K562 (cell line): Measurements from ENCODE around the gene CNN3. TPM values are rescaled to one million over a fixed set of nuclear protein-coding genes. Genes with fewer than 3 reads are reported as not detected.

Experiments
- ATAC-seq: fragments of 200-7000 bp; cut with Tn5 transposase; 3 replicates; pipeline ENCODE4 v1.9.1; 2020; ENCODE audit warnings: moderate library complexity
- BruUV-seq: library from RNA; stranded (reverse); fragments of 400-500 nt; replicated peaks from 2 replicates; lab custom pipeline; 2021; lab: Mats Ljungman, UMichigan
- CTCF ChIA-PET: fragments of 300-600 bp; formaldehyde crosslinking; extraction: SDS; loops from one replicate; lab custom pipeline; 2021; ENCODE audit warnings: low intra/inter-chr PET ratio; lab: Yijun Ruan, JAX
- POLR2A ChIA-PET: fragments of 300-600, 350-650 bp; sonication (Branson Sonifier 250); formaldehyde crosslinking; extraction: SDS; loops from one replicate; lab custom pipeline; 2021; ENCODE audit warnings: antibody characterized with exemption, inconsistent platforms; lab: Yijun Ruan, JAX
- DNase-seq, 4 experiments: peaks; one replicate each; pipeline versions ENCODE4 v3.0.0 to v3.0.0-alpha.2; 2011 to 2018; ENCODE audit warnings: low spot score in 3 of 4, mixed read lengths in 3 of 4; ENCODE audit errors: extremely low read depth in 1 of 4
- FAIRE-seq: peaks from 2 replicates; lab custom pipeline; 2011; peaks lifted over from hg19 to GRCh38; lab: Jason Lieb, UNC
- H2AFZ ChIP-seq: 2 replicates; pipeline ENCODE4 v1.6.0; 2011; ENCODE audit warnings: low read depth, low read length, control low read depth, inconsistent platforms
- H3K27ac ChIP-seq: fragments of 200-600 bp; 3 replicates; pipeline ENCODE4 v1.8.0; 2011; ENCODE audit warnings: low read depth, mild to moderate bottlenecking, control low read depth, inconsistent platforms, low read length, moderate library complexity, mixed read lengths; ENCODE audit errors: extremely low read depth
- H3K27me3 ChIP-seq, 2 experiments: fragments of 300-600 bp in 1 of 2; 2 replicates in 1 of 2; 3 replicates in 1 of 2; pipeline versions ENCODE4 v1.6.0 to v1.8.0; 2011; ENCODE audit warnings: inconsistent platforms in 2 of 2, low read length in 2 of 2, mild to moderate bottlenecking in 1 of 2, mixed read lengths in 1 of 2, moderate library complexity in 1 of 2; ENCODE audit not compliant: control insufficient read depth in 2 of 2, insufficient read depth in 2 of 2
- H3K36me3 ChIP-seq: fragments of 300-600 bp; 3 replicates; pipeline ENCODE4 v1.8.0; 2011; ENCODE audit warnings: mild to moderate bottlenecking, low read length, inconsistent platforms; ENCODE audit not compliant: control insufficient read depth, insufficient read depth
- H3K4me1 ChIP-seq, 2 experiments: fragments of 200-600 bp in 1 of 2; replicated peaks in 1 of 2; 2 replicates in 1 of 2; 3 replicates in 1 of 2; pipeline versions ENCODE4 v1.5.1 to v1.8.0; 2011; ENCODE audit warnings: inconsistent platforms in 2 of 2, low read length in 2 of 2, mild to moderate bottlenecking in 1 of 2, mixed read lengths in 1 of 2, moderate library complexity in 1 of 2; ENCODE audit not compliant: control insufficient read depth in 2 of 2, insufficient read depth in 2 of 2
- H3K4me2 ChIP-seq: 2 replicates; pipeline ENCODE4 v1.6.1; 2011; ENCODE audit warnings: low read length, control low read depth, inconsistent platforms, mixed read lengths; ENCODE audit not compliant: insufficient read depth
- H3K4me3 ChIP-seq: fragments of 200-600 bp; sonication (generic), shearing (Covaris generic); 2 replicates; pipeline ENCODE4 v1.5.1; 2016; ENCODE audit warnings: control low read depth, inconsistent platforms
- H3K79me2 ChIP-seq: fragments of 200-600 bp; 3 replicates; pipeline ENCODE4 v1.8.0; 2011; ENCODE audit warnings: low read length, inconsistent platforms; ENCODE audit not compliant: control insufficient read depth, insufficient read depth
- H3K9ac ChIP-seq, 2 experiments: 2 replicates each; pipeline versions ENCODE4 v1.6.0 to v1.6.1; 2011; ENCODE audit warnings: low read depth in 2 of 2, low read length in 2 of 2, control low read depth in 1 of 2, inconsistent platforms in 1 of 2, mild to moderate bottlenecking in 1 of 2, mixed read lengths in 1 of 2; ENCODE audit not compliant: insufficient read depth in 1 of 2
- H3K9me1 ChIP-seq: one replicate; pipeline ENCODE4 v1.6.0; 2011; ENCODE audit warnings: inconsistent platforms, mild to moderate bottlenecking, low read length, moderate library complexity; ENCODE audit not compliant: control insufficient read depth, insufficient read depth
- H3K9me3 ChIP-seq: replicated peaks from 2 replicates; pipeline ENCODE4 v1.5.1; 2011; ENCODE audit warnings: low read depth, low read length, inconsistent platforms; ENCODE audit not compliant: control insufficient read depth, insufficient read depth
- H4K20me1 ChIP-seq: replicated peaks from 2 replicates; pipeline ENCODE4 v1.6.1; 2011; ENCODE audit warnings: low read length, inconsistent platforms, mixed read lengths; ENCODE audit not compliant: control insufficient read depth, insufficient read depth
- GTF2A2 ChIP-seq: IDR thresholded peaks from 2 replicates; pipeline ENCODE4 v1.6.1; 2016; ENCODE audit warnings: mild to moderate bottlenecking, missing genetic modification characterization, missing compliant biosample characterization
- HEY1 ChIP-seq: fragments of 250-450 bp; sonication (Bioruptor Pico); IDR thresholded peaks from 2 replicates; pipeline ENCODE4 v1.5.0; 2020; ENCODE audit warnings: mild to moderate bottlenecking, moderate library complexity, borderline replicate concordance
- HNRNPK ChIP-seq: fragments of 200-400 bp; formaldehyde crosslinking; IDR thresholded peaks from one replicate; pipeline ENCODE4 v1.6.1; 2018; ENCODE audit warnings: mild to moderate bottlenecking, low read depth, low read length; ENCODE audit not compliant: poor library complexity, severe bottlenecking
- PTTG1 ChIP-seq: fragments of 450-650 bp; IDR thresholded peaks from 2 replicates; pipeline ENCODE4 v1.6.1; 2016; ENCODE audit warnings: low read depth, mild to moderate bottlenecking, missing genetic modification characterization, missing compliant biosample characterization
- PYGO2 ChIP-seq: fragments of 450-650 bp; IDR thresholded peaks from 2 replicates; pipeline ENCODE4 v1.6.1; 2016; ENCODE audit warnings: mild to moderate bottlenecking, missing genetic modification characterization, moderate library complexity, missing compliant biosample characterization
- RFX1 ChIP-seq: fragments of 450-650 bp; IDR thresholded peaks from 2 replicates; pipeline ENCODE4 v1.6.1; 2016; ENCODE audit warnings: mild to moderate bottlenecking, moderate library complexity
- SMAD4 ChIP-seq: fragments of 250-450 bp; sonication (Bioruptor Pico); conservative IDR thresholded peaks from 2 replicates; pipeline ENCODE4 v1.8.0; 2021; ENCODE audit warnings: inconsistent platforms, mild to moderate bottlenecking, moderate library complexity
- TCF7L2 ChIP-seq: fragments of 150-350 bp; IDR thresholded peaks from 2 replicates; pipeline ENCODE4 v1.6.1; 2016; ENCODE audit warnings: low read depth, mild to moderate bottlenecking, low read length, moderate library complexity
- ZNF41 ChIP-seq: fragments of 250-450 bp; sonication (Bioruptor Pico); conservative IDR thresholded peaks from 2 replicates; pipeline ENCODE4 v1.4.0; 2020; ENCODE audit warnings: mild to moderate bottlenecking
- ZNF584 ChIP-seq: fragments of 200-800 bp; sonication (Bioruptor generic); IDR thresholded peaks from 2 replicates; pipeline ENCODE4 v1.6.1; 2016; ENCODE audit warnings: low read depth, mild to moderate bottlenecking, missing genetic modification characterization, missing compliant biosample characterization
- WGBS: fragments of 100-300 bp; shearing (Covaris generic); methylation state at CpG from one replicate; pipeline ENCODE4 v1.1.6; 2016; ENCODE audit warnings: low coverage, mixed read lengths; ENCODE audit not compliant: insufficient coverage; ENCODE audit errors: missing lambda C conversion rate; 5-methylcytosine and 5-hydroxymethylcytosine counted together
- in situ Hi-C: fragments of 300-500 bp; cut with MboI; formaldehyde crosslinking; loops from 4 replicates; pipeline ENCODE4 v1.15.0; 2018; ENCODE audit warnings: inconsistent platforms, mixed read lengths
- intact Hi-C: fragments of 100-400 bp; cut with micrococcal nuclease; formaldehyde crosslinking; loops from 2 replicates; pipeline ENCODE4 v1.14.2; 2022
- polyA plus RNA-seq, 8 experiments: library from polyadenylated mRNA; depleted of rRNA in 4 of 8; stranded (reverse) in 5 of 8; unstranded in 3 of 8; fragments of >200 nt; fragmentation: Nextera tagmentation in 2 of 8; fragmentation: Illumina TruSeq in 1 of 8; extraction: Ambion mirVana in 2 of 8; extraction: Trizol in 1 of 8; gene quantifications; 2 replicates each; pipeline versions ENCODE4 v1.2.1 to v1.2.3, GENCODE V29; 2011 to 2014; ENCODE audit warnings: inconsistent platforms in 1 of 8, missing spikeins in 1 of 8
- total RNA-seq, 7 experiments: library from RNA; depleted of rRNA in 6 of 7; stranded (reverse); fragments of >200 nt in 6 of 7; fragmentation: Illumina TruSeq in 2 of 7; extraction: Trizol in 2 of 7; gene quantifications; 2 replicates each; pipeline versions ENCODE4 v1.2.1 to v1.2.3, GENCODE V29; 2011 to 2021; ENCODE audit warnings: low replicate concordance in 1 of 7
- TF ChIP-seq, protein P1 (sequence below): fragments of 450-650 bp; IDR thresholded peaks from 2 replicates; pipeline ENCODE4 v1.6.1; 2017; ENCODE audit warnings: antibody characterized with exemption, mild to moderate bottlenecking
- TF ChIP-seq, protein P2 (sequence below): fragments of 150-350 bp; IDR thresholded peaks from 2 replicates; pipeline ENCODE4 v1.6.1; 2014; ENCODE audit warnings: low read depth, mild to moderate bottlenecking, low read length, borderline replicate concordance

Gene CNN3
- total and polyA plus RNA-seq, 9 of the 15 experiments (the other 6 are each of a cell fraction or from before 2014, with no cell fraction given), result 0.06 to 0.62 (median 0.18) TPM; not detected in 4

DNA sequence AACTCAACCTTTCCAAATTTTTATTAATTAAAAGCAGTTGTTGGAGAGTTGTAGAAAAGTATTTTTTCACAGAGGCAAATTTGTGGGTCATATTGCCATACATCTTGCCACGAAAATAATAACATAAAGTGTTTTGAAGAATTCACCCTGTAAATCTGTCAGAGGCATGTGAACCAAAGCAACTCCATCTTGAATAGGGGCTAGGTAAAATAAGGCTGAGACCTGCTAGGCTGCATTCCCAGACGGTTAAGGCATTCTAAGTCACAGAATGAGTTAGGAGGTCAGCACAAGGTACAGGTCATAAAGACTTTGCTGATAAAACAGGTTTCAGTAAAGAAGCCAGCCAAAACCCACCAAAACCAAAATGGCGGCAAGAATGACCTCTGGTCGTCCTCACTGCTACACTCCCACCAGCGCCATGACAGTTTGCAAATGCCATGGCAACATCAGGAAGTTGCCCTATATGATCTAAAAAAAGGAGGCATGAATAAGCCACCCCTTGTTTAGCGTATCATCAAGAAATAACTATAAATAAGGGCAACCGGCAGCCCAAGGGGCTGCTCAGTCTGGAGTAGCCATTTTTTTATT is 4.4 kb upstream of the CNN3 start:
- H3K27ac ChIP-seq, result no peak overlapping the region
- no TSS peak for BruUV-seq
- peaks cover 0 to 12% of the 10 kb centered on the region in 2 experiments; a peak in 1 of 5 replicates for H3K4me1 ChIP-seq
- H3K9ac ChIP-seq, result no peak overlapping the region
- H3K36me3 ChIP-seq, result no peaks in the 10 kb centered on the region
- H3K4me2 ChIP-seq, result no peak overlapping the region
- H2AFZ ChIP-seq, result peak overlapping the region; percentile 54; the same call in 1 of the 2 replicates
- H4K20me1 ChIP-seq, result no peaks in the 10 kb centered on the region
- no peak for ATAC-seq
- CTCF ChIA-PET, result no interaction called here
- in situ Hi-C loops (no loop called here), intact Hi-C loops (no loop called here)
- POLR2A ChIA-PET, result no interaction called here
- no peaks in the 10 kb centered on the region for H3K9me1 ChIP-seq
- H3K79me2 ChIP-seq, result no peaks in the 10 kb centered on the region
- no peak for DNase-seq
- H3K4me3 ChIP-seq, result no peak overlapping the region
- no peak for FAIRE-seq
- H3K9me3 ChIP-seq, result no peaks in the 10 kb centered on the region
- H3K27me3 ChIP-seq, result peaks cover 3 to 14% of the 10 kb centered on the region in 2 experiments; a peak in 3 of 5 replicates
- WGBS, result 21% methylated on average over 7 of the region's 7 CpGs
- no peak for TF ChIP-seq HNRNPK
- TF ChIP-seq GTF2A2, result peak; percentile 85
- TF ChIP-seq ZNF584 (CRISPR knock-in tag), result peak; percentile 63; the same call in 1 of the 2 replicates
- peak; percentile 37 for TF ChIP-seq SMAD4 (CRISPR knock-in tag)
- TF ChIP-seq PYGO2 (tag), result 0 out of 2 replicates have a peak, but pooled peaks have one; percentile 36
- 0 out of 2 replicates have a peak, but pooled peaks have one; percentile 28 for TF ChIP-seq PTTG1 (tag)
- peak; percentile 63; the same call in 1 of the 2 replicates for TF ChIP-seq ZNF41 (CRISPR knock-in tag)
- no peak for TF ChIP-seq TCF7L2
- TF ChIP-seq, protein P1, sequence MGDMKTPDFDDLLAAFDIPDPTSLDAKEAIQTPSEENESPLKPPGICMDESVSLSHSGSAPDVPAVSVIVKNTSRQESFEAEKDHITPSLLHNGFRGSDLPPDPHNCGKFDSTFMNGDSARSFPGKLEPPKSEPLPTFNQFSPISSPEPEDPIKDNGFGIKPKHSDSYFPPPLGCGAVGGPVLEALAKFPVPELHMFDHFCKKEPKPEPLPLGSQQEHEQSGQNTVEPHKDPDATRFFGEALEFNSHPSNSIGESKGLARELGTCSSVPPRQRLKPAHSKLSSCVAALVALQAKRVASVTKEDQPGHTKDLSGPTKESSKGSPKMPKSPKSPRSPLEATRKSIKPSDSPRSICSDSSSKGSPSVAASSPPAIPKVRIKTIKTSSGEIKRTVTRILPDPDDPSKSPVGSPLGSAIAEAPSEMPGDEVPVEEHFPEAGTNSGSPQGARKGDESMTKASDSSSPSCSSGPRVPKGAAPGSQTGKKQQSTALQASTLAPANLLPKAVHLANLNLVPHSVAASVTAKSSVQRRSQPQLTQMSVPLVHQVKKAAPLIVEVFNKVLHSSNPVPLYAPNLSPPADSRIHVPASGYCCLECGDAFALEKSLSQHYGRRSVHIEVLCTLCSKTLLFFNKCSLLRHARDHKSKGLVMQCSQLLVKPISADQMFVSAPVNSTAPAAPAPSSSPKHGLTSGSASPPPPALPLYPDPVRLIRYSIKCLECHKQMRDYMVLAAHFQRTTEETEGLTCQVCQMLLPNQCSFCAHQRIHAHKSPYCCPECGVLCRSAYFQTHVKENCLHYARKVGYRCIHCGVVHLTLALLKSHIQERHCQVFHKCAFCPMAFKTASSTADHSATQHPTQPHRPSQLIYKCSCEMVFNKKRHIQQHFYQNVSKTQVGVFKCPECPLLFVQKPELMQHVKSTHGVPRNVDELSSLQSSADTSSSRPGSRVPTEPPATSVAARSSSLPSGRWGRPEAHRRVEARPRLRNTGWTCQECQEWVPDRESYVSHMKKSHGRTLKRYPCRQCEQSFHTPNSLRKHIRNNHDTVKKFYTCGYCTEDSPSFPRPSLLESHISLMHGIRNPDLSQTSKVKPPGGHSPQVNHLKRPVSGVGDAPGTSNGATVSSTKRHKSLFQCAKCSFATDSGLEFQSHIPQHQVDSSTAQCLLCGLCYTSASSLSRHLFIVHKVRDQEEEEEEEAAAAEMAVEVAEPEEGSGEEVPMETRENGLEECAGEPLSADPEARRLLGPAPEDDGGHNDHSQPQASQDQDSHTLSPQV, result peak; percentile 68
- TF ChIP-seq, protein P2, sequence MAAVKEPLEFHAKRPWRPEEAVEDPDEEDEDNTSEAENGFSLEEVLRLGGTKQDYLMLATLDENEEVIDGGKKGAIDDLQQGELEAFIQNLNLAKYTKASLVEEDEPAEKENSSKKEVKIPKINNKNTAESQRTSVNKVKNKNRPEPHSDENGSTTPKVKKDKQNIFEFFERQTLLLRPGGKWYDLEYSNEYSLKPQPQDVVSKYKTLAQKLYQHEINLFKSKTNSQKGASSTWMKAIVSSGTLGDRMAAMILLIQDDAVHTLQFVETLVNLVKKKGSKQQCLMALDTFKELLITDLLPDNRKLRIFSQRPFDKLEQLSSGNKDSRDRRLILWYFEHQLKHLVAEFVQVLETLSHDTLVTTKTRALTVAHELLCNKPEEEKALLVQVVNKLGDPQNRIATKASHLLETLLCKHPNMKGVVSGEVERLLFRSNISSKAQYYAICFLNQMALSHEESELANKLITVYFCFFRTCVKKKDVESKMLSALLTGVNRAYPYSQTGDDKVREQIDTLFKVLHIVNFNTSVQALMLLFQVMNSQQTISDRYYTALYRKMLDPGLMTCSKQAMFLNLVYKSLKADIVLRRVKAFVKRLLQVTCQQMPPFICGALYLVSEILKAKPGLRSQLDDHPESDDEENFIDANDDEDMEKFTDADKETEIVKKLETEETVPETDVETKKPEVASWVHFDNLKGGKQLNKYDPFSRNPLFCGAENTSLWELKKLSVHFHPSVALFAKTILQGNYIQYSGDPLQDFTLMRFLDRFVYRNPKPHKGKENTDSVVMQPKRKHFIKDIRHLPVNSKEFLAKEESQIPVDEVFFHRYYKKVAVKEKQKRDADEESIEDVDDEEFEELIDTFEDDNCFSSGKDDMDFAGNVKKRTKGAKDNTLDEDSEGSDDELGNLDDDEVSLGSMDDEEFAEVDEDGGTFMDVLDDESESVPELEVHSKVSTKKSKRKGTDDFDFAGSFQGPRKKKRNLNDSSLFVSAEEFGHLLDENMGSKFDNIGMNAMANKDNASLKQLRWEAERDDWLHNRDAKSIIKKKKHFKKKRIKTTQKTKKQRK, result no peak
- TF ChIP-seq RFX1, result peak; percentile 12; the same call in 1 of the 2 replicates
- TF ChIP-seq HEY1 (CRISPR knock-in tag), result no peak
